ENCODE data around the gene EPN2. TPM values are rescaled to one million over a fixed set of nuclear protein-coding genes. Genes with fewer than 3 reads are reported as not detected.
A peak's percentile ranks its signal among the peaks of the same experiment; 100 is the strongest.
"Not testable (repeated sequence)": the region's sequence is repeated elsewhere in the genome, so short reads cannot be mapped to it uniquely, and the experiment has no call there.

The EPN2 gene
- total and polyA plus RNA-seq, 9 donors: 18.2 to 36.4 (median 26.0) TPM

- 97% methylated on average over 7 of the region's 9 CpGs for WGBS (ENCODE audit: insufficient coverage)
- Histone ChIP-seq H3K4me1 (ENCODE audit: control insufficient read depth, insufficient read depth, low read length) (peaks cover 22% of the 10 kb centered on the region), H3K36me3 (ENCODE audit: control insufficient read depth, insufficient read depth, low read length) (peaks cover 3% of the 10 kb centered on the region), H3K27me3 (ENCODE audit: control insufficient read depth, insufficient read depth, low read length) (no peaks in the 10 kb centered on the region), H3K4me3 (ENCODE audit: low read length) (no peak overlapping the region), H3K27ac (ENCODE audit: low read length) (no peak overlapping the region), H3K9me3 (replicated peaks; ENCODE audit: control insufficient read depth, low read depth, low read length) (no peaks in the 10 kb centered on the region)
- DNase-seq: no peak
Observed at GRCh38 chr17:19348806-19349205, 111.6 kb downstream of the EPN2 start.

- not testable (repeated sequence) for H3K27me3 ChIP-seq (ENCODE audit: control insufficient read depth, insufficient read depth, low read length); H3K4me3 ChIP-seq (ENCODE audit: low read length); DNase-seq; H3K4me1 ChIP-seq (ENCODE audit: control insufficient read depth, insufficient read depth, low read length); H3K27ac ChIP-seq (ENCODE audit: low read length); H3K9me3 ChIP-seq (replicated peaks; ENCODE audit: control insufficient read depth, low read depth, low read length)
- peaks cover 14% of the 10 kb centered on the region for H3K36me3 ChIP-seq (ENCODE audit: control insufficient read depth, insufficient read depth, low read length)
- WGBS (ENCODE audit: insufficient coverage): 95% methylated on average over 10 of the region's 11 CpGs
Observed at GRCh38 chr17:19353401-19353800, 116.2 kb downstream of the EPN2 start.

- Histone ChIP-seq H3K36me3 (ENCODE audit: control insufficient read depth, insufficient read depth, low read length) (peaks cover 14% of the 10 kb centered on the region), H3K9me3 (replicated peaks; ENCODE audit: control insufficient read depth, low read depth, low read length) (no peaks in the 10 kb centered on the region), H3K27me3 (ENCODE audit: control insufficient read depth, insufficient read depth, low read length) (no peaks in the 10 kb centered on the region), H3K27ac (ENCODE audit: low read length) (no peak overlapping the region), H3K4me3 (ENCODE audit: low read length) (no peak overlapping the region), H3K4me1 (ENCODE audit: control insufficient read depth, insufficient read depth, low read length) (no peaks in the 10 kb centered on the region)
- DNase-seq: no peak
- WGBS (ENCODE audit: insufficient coverage): 96% methylated on average over 3 of the region's 6 CpGs
Observed at GRCh38 chr17:19354748-19355147, 117.6 kb downstream of the EPN2 start.

GRCh38 chr17:19357351-19357750 is 120.2 kb downstream of the EPN2 start:
- peaks cover 3% of the 10 kb centered on the region for H3K27me3 ChIP-seq (ENCODE audit: control insufficient read depth, insufficient read depth, low read length)
- H3K4me1 ChIP-seq (ENCODE audit: control insufficient read depth, insufficient read depth, low read length): peaks cover 6% of the 10 kb centered on the region
- peaks cover 14% of the 10 kb centered on the region for H3K36me3 ChIP-seq (ENCODE audit: control insufficient read depth, insufficient read depth, low read length)
- no peak for DNase-seq
- H3K4me3 ChIP-seq (ENCODE audit: low read length): no peak overlapping the region
- H3K9me3 ChIP-seq (replicated peaks; ENCODE audit: control insufficient read depth, low read depth, low read length): no peaks in the 10 kb centered on the region
- H3K27ac ChIP-seq (ENCODE audit: low read length): no peak overlapping the region
- WGBS (ENCODE audit: insufficient coverage): 85% methylated on average over 7 of the region's 7 CpGs

GRCh38 chr17:19357761-19358160 is 120.6 kb downstream of the EPN2 start:
- WGBS (ENCODE audit: insufficient coverage): 73% methylated on average over 5 of the region's 7 CpGs
- H3K4me3 ChIP-seq (ENCODE audit: low read length): no peak overlapping the region
- DNase-seq: no peak
- peaks cover 14% of the 10 kb centered on the region for H3K36me3 ChIP-seq (ENCODE audit: control insufficient read depth, insufficient read depth, low read length)
- peaks cover 3% of the 10 kb centered on the region for H3K27me3 ChIP-seq (ENCODE audit: control insufficient read depth, insufficient read depth, low read length)
- no peak overlapping the region for H3K27ac ChIP-seq (ENCODE audit: low read length)
- H3K9me3 ChIP-seq (replicated peaks; ENCODE audit: control insufficient read depth, low read depth, low read length): no peaks in the 10 kb centered on the region
- peaks cover 6% of the 10 kb centered on the region for H3K4me1 ChIP-seq (ENCODE audit: control insufficient read depth, insufficient read depth, low read length)

- 84% methylated on average over 5 of the region's 7 CpGs for WGBS (ENCODE audit: insufficient coverage)
- H3K4me3 ChIP-seq (ENCODE audit: low read length): no peak overlapping the region
- peaks cover 3% of the 10 kb centered on the region for H3K27me3 ChIP-seq (ENCODE audit: control insufficient read depth, insufficient read depth, low read length)
- peaks cover 19% of the 10 kb centered on the region for H3K4me1 ChIP-seq (ENCODE audit: control insufficient read depth, insufficient read depth, low read length)
- no peaks in the 10 kb centered on the region for H3K9me3 ChIP-seq (replicated peaks; ENCODE audit: control insufficient read depth, low read depth, low read length)
- H3K36me3 ChIP-seq (ENCODE audit: control insufficient read depth, insufficient read depth, low read length): peaks cover 14% of the 10 kb centered on the region
- H3K27ac ChIP-seq (ENCODE audit: low read length): no peak overlapping the region
- DNase-seq: peak; percentile 1
Observed at GRCh38 chr17:19359151-19359550, 122.0 kb downstream of the EPN2 start.

- 85% methylated on average over 4 of the region's 5 CpGs for WGBS (ENCODE audit: insufficient coverage)
- Histone ChIP-seq H3K4me1 (ENCODE audit: control insufficient read depth, insufficient read depth, low read length) (peaks cover 26% of the 10 kb centered on the region), H3K9me3 (replicated peaks; ENCODE audit: control insufficient read depth, low read depth, low read length) (no peaks in the 10 kb centered on the region), H3K4me3 (ENCODE audit: low read length) (no peak overlapping the region), H3K27me3 (ENCODE audit: control insufficient read depth, insufficient read depth, low read length) (peaks cover 3% of the 10 kb centered on the region), H3K36me3 (ENCODE audit: control insufficient read depth, insufficient read depth, low read length) (peaks cover 14% of the 10 kb centered on the region), H3K27ac (ENCODE audit: low read length) (no peak overlapping the region)
- DNase-seq: peak; percentile 4
Observed at GRCh38 chr17:19359856-19360255, 122.7 kb downstream of the EPN2 start.

GRCh38 chr17:19360772-19361171 is 123.6 kb downstream of the EPN2 start:
- H3K4me1 ChIP-seq (ENCODE audit: control insufficient read depth, insufficient read depth, low read length): peaks cover 34% of the 10 kb centered on the region
- no peak for DNase-seq
- H3K9me3 ChIP-seq (replicated peaks; ENCODE audit: control insufficient read depth, low read depth, low read length): no peaks in the 10 kb centered on the region
- no peak overlapping the region for H3K27ac ChIP-seq (ENCODE audit: low read length)
- H3K36me3 ChIP-seq (ENCODE audit: control insufficient read depth, insufficient read depth, low read length): peaks cover 14% of the 10 kb centered on the region
- no peak overlapping the region for H3K4me3 ChIP-seq (ENCODE audit: low read length)
- H3K27me3 ChIP-seq (ENCODE audit: control insufficient read depth, insufficient read depth, low read length): peaks cover 3% of the 10 kb centered on the region
- 88% methylated on average over 3 of the region's 8 CpGs for WGBS (ENCODE audit: insufficient coverage)

- H3K4me1 ChIP-seq (ENCODE audit: control insufficient read depth, insufficient read depth, low read length): peaks cover 34% of the 10 kb centered on the region
Observed at GRCh38 chr17:19361326-19361725, 124.2 kb downstream of the EPN2 start.

GRCh38 chr17:19361944-19362276 is 124.7 kb downstream of the EPN2 start:
- DNase-seq: no peak
- WGBS (ENCODE audit: insufficient coverage): 15% methylated on average over 15 of the region's 16 CpGs
- H3K4me3 ChIP-seq (ENCODE audit: low read length): peak overlapping the region; percentile 82
- H3K36me3 ChIP-seq (ENCODE audit: control insufficient read depth, insufficient read depth, low read length): peaks cover 8% of the 10 kb centered on the region
- H3K27ac ChIP-seq (ENCODE audit: low read length): no peak overlapping the region
- peaks cover 3% of the 10 kb centered on the region for H3K27me3 ChIP-seq (ENCODE audit: control insufficient read depth, insufficient read depth, low read length)
- H3K9me3 ChIP-seq (replicated peaks; ENCODE audit: control insufficient read depth, low read depth, low read length): no peaks in the 10 kb centered on the region
- H3K4me1 ChIP-seq (ENCODE audit: control insufficient read depth, insufficient read depth, low read length): peaks cover 34% of the 10 kb centered on the region

More at GRCh38 chr17:19361326-19361725, 124.2 kb downstream of the EPN2 start:
- Histone ChIP-seq H3K27ac (ENCODE audit: low read length) (no peak overlapping the region), H3K36me3 (ENCODE audit: control insufficient read depth, insufficient read depth, low read length) (peaks cover 14% of the 10 kb centered on the region), H3K27me3 (ENCODE audit: control insufficient read depth, insufficient read depth, low read length) (peaks cover 3% of the 10 kb centered on the region), H3K4me3 (ENCODE audit: low read length) (no peak overlapping the region), H3K9me3 (replicated peaks; ENCODE audit: control insufficient read depth, low read depth, low read length) (no peaks in the 10 kb centered on the region)
- WGBS (ENCODE audit: insufficient coverage): 50% methylated on average over 2 of the region's 6 CpGs
- DNase-seq: no peak

Data from muscle of leg (tissue), 11 donors.